Prostate gland (tissue), 2 donors: ENCODE measurements around the gene TBX5. TPM values are rescaled to one million over a fixed set of nuclear protein-coding genes. Genes with fewer than 3 reads are reported as not detected.

Experiments used
- DNase-seq: peaks from one replicate; pipeline ENCODE4 v3.0.0-alpha.2; 2019; ENCODE audit warnings: low spot score
- H3K27ac ChIP-seq, 2 donors: fragments of 200-600 bp; sonication (generic); 2 replicates each; pipeline ENCODE4 v1.5.1; 2017 to 2019
- H3K27me3 ChIP-seq: fragments of 200-600 bp; sonication (generic); replicated peaks from 2 replicates; pipeline ENCODE4 v1.5.1; 2019; ENCODE audit not compliant: insufficient read depth
- H3K36me3 ChIP-seq, 2 donors: fragments of 200-600 bp; sonication (generic); 1 replicate in 1 of 2; 2 replicates in 1 of 2; pipeline versions ENCODE4 v1.5.1 to v1.8.1; 2017 to 2019
- H3K4me1 ChIP-seq: fragments of 200-600 bp; sonication (generic); replicated peaks from 2 replicates; pipeline ENCODE4 v1.5.1; 2019
- H3K4me3 ChIP-seq, 2 donors: fragments of 200-600 bp; sonication (generic); 2 replicates each; pipeline ENCODE4 v1.5.1; 2017 to 2019
- H3K9me3 ChIP-seq: fragments of 200-600 bp; sonication (generic); 2 replicates; pipeline ENCODE4 v1.5.1; 2017
- POLR2A ChIP-seq: fragments of 450-650 bp; IDR thresholded peaks from one replicate; pipeline ENCODE4 v1.6.1; 2016; ENCODE audit warnings: antibody characterized with exemption, mild to moderate bottlenecking
- POLR2AphosphoS5 ChIP-seq: sonication (generic); formaldehyde crosslinking; IDR thresholded peaks from one replicate; pipeline ENCODE4 v1.6.1; 2017; ENCODE audit warnings: antibody characterized with exemption
- intact Hi-C: fragments of 100-400 bp; cut with DNase I; formaldehyde crosslinking; loops from one replicate; pipeline ENCODE4 v1.14.2; 2022
- total RNA-seq, 2 donors: library from RNA; depleted of rRNA; stranded (reverse); fragments of >200 nt; gene quantifications; one replicate each; pipeline ENCODE4 v1.1.0, GENCODE V29; 2016
- TF ChIP-seq, protein P1 (sequence below), 4 experiments: fragments of 200-600 bp in 2 of 4; fragments of 450-650 bp in 2 of 4; sonication (generic) in 2 of 4; IDR thresholded peaks; 1 replicate in 3 of 4; 2 replicates in 1 of 4; pipeline ENCODE4 v1.5.1; 2016 to 2019; ENCODE audit warnings: antibody characterized with exemption in 4 of 4, mild to moderate bottlenecking in 2 of 4, moderate library complexity in 2 of 4

TBX5 gene
- total RNA-seq, 2 donors from 2014 or later: 0.34 to 4.9 TPM

DNA sequence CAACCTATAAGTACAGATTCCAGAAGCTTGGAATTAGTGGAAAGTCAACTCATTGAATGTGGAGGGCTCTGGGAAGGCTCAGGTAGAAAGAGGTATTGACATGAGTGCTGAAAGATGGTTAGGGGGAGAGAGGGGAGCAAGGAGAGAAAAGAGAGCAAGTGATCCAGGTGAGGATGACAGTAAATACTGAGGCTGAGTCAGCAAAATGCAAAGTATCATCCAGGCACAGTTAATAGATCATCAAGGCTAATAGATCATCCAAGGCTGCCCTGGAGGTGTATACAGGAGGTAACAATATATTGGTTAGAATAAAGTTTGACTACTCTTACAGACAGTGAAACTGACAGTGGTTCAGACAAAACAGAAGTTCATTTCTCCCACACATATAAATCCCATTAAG is 100.5 kb downstream of the TBX5 start:
- no peaks in the 10 kb centered on the region for H3K9me3 ChIP-seq
- H3K27ac ChIP-seq: no peak overlapping the region
- no peak for DNase-seq
- peaks cover 6% of the 10 kb centered on the region for H3K27me3 ChIP-seq
- intact Hi-C loops: no loop called here
- no peak for TF ChIP-seq POLR2AphosphoS5
- no peak for TF ChIP-seq POLR2A
- TF ChIP-seq, protein P1, sequence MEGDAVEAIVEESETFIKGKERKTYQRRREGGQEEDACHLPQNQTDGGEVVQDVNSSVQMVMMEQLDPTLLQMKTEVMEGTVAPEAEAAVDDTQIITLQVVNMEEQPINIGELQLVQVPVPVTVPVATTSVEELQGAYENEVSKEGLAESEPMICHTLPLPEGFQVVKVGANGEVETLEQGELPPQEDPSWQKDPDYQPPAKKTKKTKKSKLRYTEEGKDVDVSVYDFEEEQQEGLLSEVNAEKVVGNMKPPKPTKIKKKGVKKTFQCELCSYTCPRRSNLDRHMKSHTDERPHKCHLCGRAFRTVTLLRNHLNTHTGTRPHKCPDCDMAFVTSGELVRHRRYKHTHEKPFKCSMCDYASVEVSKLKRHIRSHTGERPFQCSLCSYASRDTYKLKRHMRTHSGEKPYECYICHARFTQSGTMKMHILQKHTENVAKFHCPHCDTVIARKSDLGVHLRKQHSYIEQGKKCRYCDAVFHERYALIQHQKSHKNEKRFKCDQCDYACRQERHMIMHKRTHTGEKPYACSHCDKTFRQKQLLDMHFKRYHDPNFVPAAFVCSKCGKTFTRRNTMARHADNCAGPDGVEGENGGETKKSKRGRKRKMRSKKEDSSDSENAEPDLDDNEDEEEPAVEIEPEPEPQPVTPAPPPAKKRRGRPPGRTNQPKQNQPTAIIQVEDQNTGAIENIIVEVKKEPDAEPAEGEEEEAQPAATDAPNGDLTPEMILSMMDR (IDR thresholded peaks at IDR 0.05): no peak
- no peaks in the 10 kb centered on the region for H3K4me1 ChIP-seq
- no peaks in the 10 kb centered on the region for H3K36me3 ChIP-seq
- H3K4me3 ChIP-seq: no peak overlapping the region
